Camera-type eye (tissue), 1 donor: Measurements from ENCODE around the gene IKBKG. TPM values are rescaled to one million over a fixed set of nuclear protein-coding genes. Genes with fewer than 3 reads are reported as not detected.

Experiments used
- total RNA-seq: library from RNA; depleted of rRNA; stranded (reverse); fragments of >200 nt; gene quantifications from one replicate; pipeline ENCODE4 v1.2.3, GENCODE V29; 2014

Gene IKBKG, protein sequence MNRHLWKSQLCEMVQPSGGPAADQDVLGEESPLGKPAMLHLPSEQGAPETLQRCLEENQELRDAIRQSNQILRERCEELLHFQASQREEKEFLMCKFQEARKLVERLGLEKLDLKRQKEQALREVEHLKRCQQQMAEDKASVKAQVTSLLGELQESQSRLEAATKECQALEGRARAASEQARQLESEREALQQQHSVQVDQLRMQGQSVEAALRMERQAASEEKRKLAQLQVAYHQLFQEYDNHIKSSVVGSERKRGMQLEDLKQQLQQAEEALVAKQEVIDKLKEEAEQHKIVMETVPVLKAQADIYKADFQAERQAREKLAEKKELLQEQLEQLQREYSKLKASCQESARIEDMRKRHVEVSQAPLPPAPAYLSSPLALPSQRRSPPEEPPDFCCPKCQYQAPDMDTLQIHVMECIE
- total RNA-seq, result 13.2 TPM

DNA sequence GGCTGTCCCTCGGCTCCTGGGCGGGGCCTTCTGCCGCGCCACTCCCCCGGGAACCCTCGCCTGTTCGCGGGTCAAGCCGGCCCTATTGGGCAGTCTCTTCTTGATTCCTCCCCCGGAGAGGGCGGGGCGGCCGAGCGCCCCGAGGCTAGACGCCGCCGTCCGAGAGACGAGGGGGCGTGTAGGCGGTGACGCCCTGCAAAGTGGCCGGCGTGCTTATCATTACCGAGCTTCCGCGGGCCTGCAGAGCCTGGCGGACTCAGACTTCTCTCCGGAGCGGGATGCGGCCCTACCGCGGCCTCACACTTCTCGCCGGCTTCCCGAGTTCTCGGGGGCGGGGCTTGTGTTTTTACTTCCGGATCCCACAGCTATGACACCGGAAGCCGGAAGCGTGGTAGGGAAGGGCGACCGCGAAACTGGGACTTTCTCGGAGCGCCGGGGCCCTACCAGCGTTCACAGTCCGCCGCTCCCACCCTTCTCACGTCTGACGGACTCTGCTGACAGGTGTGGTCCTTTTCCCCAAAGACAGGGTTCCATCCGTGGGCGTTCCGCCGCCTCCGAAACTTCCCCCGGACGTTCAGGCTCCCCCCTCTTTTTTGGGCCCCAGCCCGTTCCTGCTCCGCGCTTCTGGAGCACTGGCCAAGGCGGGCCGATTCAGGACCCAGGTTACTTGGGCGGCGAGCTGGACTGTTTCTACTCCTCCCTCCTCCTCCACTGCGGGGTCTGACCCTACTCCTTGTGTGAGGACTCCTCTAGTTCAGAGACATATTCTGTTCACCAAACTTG, at the start of gene IKBKG:
IKBKG (plus strand) TSS at position 376 of the 783 bp plus-strand sequence. CDS start 4,383 bp downstream, outside the sequence.

DNA sequence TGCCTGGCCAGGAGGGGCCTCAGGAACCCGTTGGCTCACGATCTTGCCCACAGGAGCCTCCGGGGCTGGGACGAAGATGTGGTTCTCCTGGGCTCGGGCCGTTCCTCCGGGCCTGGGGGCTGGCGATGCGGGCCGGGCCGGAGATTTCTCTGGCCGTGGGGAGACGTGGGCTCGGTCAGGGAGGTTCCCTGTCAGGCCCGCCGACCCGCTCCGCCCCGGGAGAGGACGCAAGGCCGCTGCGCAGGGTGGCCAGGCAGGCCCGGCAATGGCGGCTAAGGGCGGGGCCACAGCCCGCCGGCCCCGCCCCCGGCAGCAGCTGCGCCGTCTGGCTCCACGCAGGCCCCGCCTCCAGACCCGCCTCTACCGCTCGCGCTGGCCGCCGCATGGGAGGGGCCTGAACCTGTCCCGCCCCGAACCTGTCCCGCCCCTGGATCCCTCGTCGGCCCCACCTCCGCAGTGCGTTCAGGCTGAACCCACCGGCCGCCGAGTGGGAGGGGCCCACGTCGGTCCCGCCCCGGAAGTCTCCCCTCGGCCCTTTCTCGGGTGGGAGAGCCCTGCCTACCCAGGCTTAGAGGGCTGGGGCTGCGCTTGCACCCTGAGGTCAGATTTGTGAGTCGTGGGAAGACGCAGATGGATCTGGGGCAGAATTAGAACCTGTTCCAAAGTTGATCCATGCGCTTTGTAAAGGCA, 31.3 kb upstream of the IKBKG start, which contains the start of gene FAM3A:
FAM3A (minus strand) TSS at position 267 of the 690 bp plus-strand sequence. CDS start 460 bp downstream, outside the sequence.

DNA sequence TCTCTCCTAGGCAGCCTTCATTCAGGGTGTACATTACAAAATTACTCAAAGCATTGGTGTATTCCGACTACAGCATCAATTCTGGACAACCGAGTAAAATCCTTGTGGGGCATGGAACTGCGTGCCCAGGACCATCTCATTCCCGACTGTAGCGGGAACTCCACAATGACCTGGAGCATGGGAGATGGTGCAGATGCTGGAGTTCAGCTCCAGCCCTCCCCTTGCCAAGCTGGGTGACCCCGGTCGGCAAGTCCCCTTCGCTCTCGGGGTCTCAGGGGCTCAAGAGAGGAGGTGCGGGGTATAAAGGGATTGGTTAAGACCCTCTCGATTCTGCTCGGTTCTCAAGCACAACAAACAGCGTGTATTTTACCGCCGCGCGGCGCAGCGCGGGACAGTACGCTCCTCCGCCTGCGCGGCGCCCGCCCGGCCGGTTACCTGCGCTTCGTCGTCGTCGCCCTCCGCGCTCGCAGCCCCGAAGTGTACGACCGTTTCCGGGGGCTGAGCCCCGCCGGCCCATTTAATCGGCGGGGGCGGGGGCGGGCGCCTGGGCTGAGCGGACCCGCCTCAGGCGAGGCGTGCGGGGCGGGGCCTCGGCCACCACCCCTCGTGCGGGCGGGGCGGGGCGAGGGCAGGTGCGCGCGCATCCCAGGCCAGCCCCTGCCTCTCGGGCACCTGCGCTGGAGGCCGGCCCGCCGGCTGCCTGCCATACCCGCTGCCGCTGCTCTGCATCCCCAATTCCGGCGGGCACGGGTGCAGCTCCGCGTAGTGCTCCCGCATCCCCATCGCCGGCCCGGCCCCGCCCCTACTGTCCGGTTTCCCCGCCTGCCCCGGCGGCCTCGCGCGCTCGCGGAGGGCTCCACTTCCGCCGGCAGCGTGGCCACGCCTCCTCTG, 821 bp upstream of the IKBKG start, which contains the start of gene G6PD:
G6PD (minus strand) TSS at position 493 of the 891 bp plus-strand sequence. CDS start 691 bp downstream, outside the sequence.

DNA sequence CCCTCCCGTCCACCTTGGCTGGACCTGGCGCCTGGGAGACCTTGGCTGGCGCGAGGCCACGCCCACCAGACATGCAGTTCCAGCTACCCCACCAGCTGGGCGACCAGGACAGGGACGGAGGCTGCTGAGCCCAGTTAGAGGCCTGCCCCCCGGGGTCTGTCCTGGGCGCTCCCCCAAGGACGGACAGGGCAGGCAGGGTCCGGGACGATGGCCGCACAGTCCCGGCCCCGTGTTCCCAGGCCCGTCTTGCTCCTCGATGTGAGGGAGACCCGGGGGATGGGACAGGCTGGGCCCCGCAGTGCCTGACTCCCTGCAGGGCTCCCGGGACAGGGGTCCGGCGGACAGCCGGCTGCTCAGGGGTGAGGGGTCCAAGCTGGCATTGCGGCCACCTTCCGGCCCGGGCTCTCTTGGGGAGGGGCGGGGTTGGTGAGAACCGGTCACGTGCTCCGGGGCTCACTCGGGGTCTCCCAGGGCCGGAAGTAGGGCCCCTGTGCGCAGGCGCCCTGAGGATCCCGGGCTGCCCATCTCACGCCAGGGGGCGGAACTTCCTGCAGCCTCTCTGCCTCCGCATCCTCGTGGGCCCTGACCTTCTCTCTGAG, 37.3 kb downstream of the IKBKG start, which contains the start of gene CTAG1A:
CTAG1A (plus strand) TSS at position 549 of the 599 bp plus-strand sequence. CDS start 74 bp downstream, outside the sequence.

Other genes starting within 250 kb of the IKBKG start
- 469 TPM for gene FLNA, start 173.0 kb upstream of the IKBKG start, total RNA-seq
- 23.0 TPM for gene EMD, start 168.3 kb upstream of the IKBKG start, total RNA-seq
- 5,669 TPM for gene RPL10, start 149.2 kb upstream of the IKBKG start, total RNA-seq
- 17.3 TPM for gene DNASE1L1, start 138.4 kb upstream of the IKBKG start, total RNA-seq
- 26.3 TPM for gene TAFAZZIN, start 136.1 kb upstream of the IKBKG start, total RNA-seq
- gene ATP6AP1, start 118.9 kb upstream of the IKBKG start, total RNA-seq, result 94.4 TPM
- gene GDI1, start 110.5 kb upstream of the IKBKG start, total RNA-seq, result 190 TPM
- gene FAM50A, start 103.5 kb upstream of the IKBKG start, total RNA-seq, result 37.8 TPM
- 31.2 TPM for gene PLXNA3, start 89.3 kb upstream of the IKBKG start, total RNA-seq
- gene LAGE3, start 68.3 kb upstream of the IKBKG start, total RNA-seq, result 20.0 TPM
- 30.8 TPM for gene UBL4A, start 61.0 kb upstream of the IKBKG start, total RNA-seq
- gene SLC10A3, start 57.0 kb upstream of the IKBKG start, total RNA-seq, result 14.2 TPM
- gene FAM3A, start 31.4 kb upstream of the IKBKG start, total RNA-seq, result 24.8 TPM
- 33.1 TPM for gene G6PD, start 774 bp upstream of the IKBKG start, total RNA-seq
- not detected for gene CTAG1A, start 37.5 kb downstream of the IKBKG start, total RNA-seq
- gene CTAG1B, start 71.7 kb downstream of the IKBKG start, total RNA-seq, result not detected
- gene CTAG2, start 106.0 kb downstream of the IKBKG start, total RNA-seq, result not detected
- 4.3 TPM for gene GAB3, start 203.5 kb downstream of the IKBKG start, total RNA-seq
- 41.2 TPM for gene DKC1, start 215.2 kb downstream of the IKBKG start, total RNA-seq